ENCODE data around the gene CREBRF.

CREBRF gene

GRCh38 chr5:173159256-173159655, 103.1 kb downstream of the CREBRF start:
- no peak overlapping the region for H3K27ac ChIP-seq
- no peak for TF ChIP-seq CTCF (conservative IDR thresholded peaks at IDR 0.05)

GRCh38 chr5:173161148-173161547, 105.0 kb downstream of the CREBRF start:
- TF ChIP-seq CTCF (conservative IDR thresholded peaks at IDR 0.05): no peak

GRCh38 chr5:173163219-173163618, 107.1 kb downstream of the CREBRF start:
- H3K27ac ChIP-seq: no peak overlapping the region
- no peak for TF ChIP-seq CTCF (conservative IDR thresholded peaks at IDR 0.05)

More at GRCh38 chr5:173161148-173161547, 105.0 kb downstream of the CREBRF start:
- H3K27ac ChIP-seq: no peak overlapping the region

GRCh38 chr5:173165177-173166016, 109.2 kb downstream of the CREBRF start:
- H3K27ac ChIP-seq: no peak overlapping the region
- no peak for TF ChIP-seq CTCF (conservative IDR thresholded peaks at IDR 0.05)

- no peak for TF ChIP-seq CTCF (conservative IDR thresholded peaks at IDR 0.05)
- no peak overlapping the region for H3K27ac ChIP-seq
Observed at GRCh38 chr5:173172166-173172565, 116.0 kb downstream of the CREBRF start.

GRCh38 chr5:173175523-173175922, 119.4 kb downstream of the CREBRF start:
- TF ChIP-seq CTCF (conservative IDR thresholded peaks at IDR 0.05): no peak
- H3K27ac ChIP-seq: no peak overlapping the region

GRCh38 chr5:173178369-173178910, 122.3 kb downstream of the CREBRF start:
- TF ChIP-seq CTCF (conservative IDR thresholded peaks at IDR 0.05): no peak
- no peak overlapping the region for H3K27ac ChIP-seq

Data from VCaP (cell line).